SJSA1 (cell line): ENCODE measurements around the gene SSC4D. TPM values are rescaled to one million over a fixed set of nuclear protein-coding genes. Genes with fewer than 3 reads are reported as not detected.

ENCODE experiments used
- DNase-seq, 2 experiments: peaks; one replicate each; pipeline ENCODE4 v3.0.0-alpha.2; 2015 to 2020; ENCODE audit warnings: low spot score in 2 of 2, low read depth in 1 of 2
- H3K27ac ChIP-seq: fragments of 250-450 bp; sonication (Bioruptor Pico); 2 replicates; pipeline ENCODE4 v1.5.1; 2020; ENCODE audit warnings: mild to moderate bottlenecking, moderate library complexity
- H3K27me3 ChIP-seq: fragments of 250-450 bp; sonication (Bioruptor Pico); replicated peaks from 2 replicates; pipeline ENCODE4 v1.5.1; 2020; ENCODE audit warnings: mild to moderate bottlenecking, moderate library complexity
- H3K36me3 ChIP-seq: fragments of 250-450 bp; sonication (Bioruptor Pico); 2 replicates; pipeline ENCODE4 v1.5.1; 2020; ENCODE audit warnings: mild to moderate bottlenecking
- H3K4me1 ChIP-seq: fragments of 250-450 bp; sonication (Bioruptor Pico); replicated peaks from 2 replicates; pipeline ENCODE4 v1.6.1; 2021; ENCODE audit warnings: mild to moderate bottlenecking
- H3K4me3 ChIP-seq: fragments of 250-450 bp; sonication (Bioruptor Pico); 2 replicates; pipeline ENCODE4 v1.5.1; 2020; ENCODE audit warnings: mild to moderate bottlenecking
- H3K9me3 ChIP-seq: fragments of 250-450 bp; sonication (Bioruptor Pico); replicated peaks from 2 replicates; pipeline ENCODE4 v1.5.1; 2020; ENCODE audit warnings: mild to moderate bottlenecking
- total RNA-seq: library from RNA; depleted of rRNA; stranded (reverse); fragments of >200 nt; shearing (Covaris generic); gene quantifications from 2 replicates; pipeline ENCODE4 v1.2.3, GENCODE V29; 2014; rRNA removed

SSC4D gene
- total RNA-seq, 1 experiment from 2014 or later = 0.34 TPM

DNA sequence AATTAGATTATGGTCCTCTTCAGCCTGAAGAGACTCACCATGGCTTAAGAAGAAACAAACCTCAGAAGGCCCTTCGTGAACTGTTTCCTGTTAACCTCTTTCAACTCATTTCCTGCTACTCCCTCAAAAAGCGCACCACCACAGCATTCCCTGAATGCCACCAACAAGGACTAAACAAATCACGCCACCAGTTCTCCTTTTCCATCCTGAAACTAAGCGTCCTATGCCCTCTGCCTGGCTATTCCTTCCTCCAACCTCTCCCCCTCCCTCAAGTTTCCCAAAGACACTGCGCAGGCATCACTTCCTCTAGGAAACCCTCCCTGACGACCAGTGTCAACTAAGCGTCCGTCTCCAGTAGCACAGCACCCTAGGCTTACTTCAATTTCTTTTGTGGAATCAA is 62.7 kb downstream of the SSC4D start:
- Histone ChIP-seq H3K36me3 (peaks cover 93% of the 10 kb centered on the region), H3K27ac (no peak overlapping the region), H3K9me3 (no peaks in the 10 kb centered on the region)

DNA sequence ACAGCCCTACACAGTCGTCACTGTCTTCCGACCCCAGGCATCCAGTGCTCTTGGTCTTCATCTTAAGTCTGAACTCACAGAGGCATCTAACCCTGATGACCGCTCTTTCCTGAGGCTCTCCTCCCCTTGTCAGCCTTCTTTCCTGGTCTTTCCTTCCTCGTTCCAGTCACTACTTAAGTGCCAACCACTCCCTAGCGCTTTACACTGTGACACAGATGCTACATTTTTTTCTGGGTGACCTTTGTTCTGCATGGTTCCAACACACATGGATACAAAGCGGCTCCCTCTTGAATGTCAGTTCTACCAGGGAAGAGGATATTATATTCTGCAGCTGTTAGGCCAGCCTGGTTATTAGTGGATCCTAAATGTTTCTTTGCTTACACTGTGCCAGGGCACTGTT is 63.4 kb downstream of the SSC4D start:
- Histone ChIP-seq H3K4me3 (no peak overlapping the region), H3K9me3 (no peaks in the 10 kb centered on the region), H3K27ac (no peak overlapping the region), H3K27me3 (no peaks in the 10 kb centered on the region), H3K36me3 (peaks cover 92% of the 10 kb centered on the region), H3K4me1 (peaks cover 7% of the 10 kb centered on the region)
- no peak for DNase-seq

More for the DNA sequence above, 62.7 kb downstream of the SSC4D start:
- H3K4me3 ChIP-seq = no peak overlapping the region
- peaks cover 1% of the 10 kb centered on the region; the same call in 1 of the 2 replicates for H3K4me1 ChIP-seq
- H3K27me3 ChIP-seq = no peaks in the 10 kb centered on the region
- DNase-seq = no peak

DNA sequence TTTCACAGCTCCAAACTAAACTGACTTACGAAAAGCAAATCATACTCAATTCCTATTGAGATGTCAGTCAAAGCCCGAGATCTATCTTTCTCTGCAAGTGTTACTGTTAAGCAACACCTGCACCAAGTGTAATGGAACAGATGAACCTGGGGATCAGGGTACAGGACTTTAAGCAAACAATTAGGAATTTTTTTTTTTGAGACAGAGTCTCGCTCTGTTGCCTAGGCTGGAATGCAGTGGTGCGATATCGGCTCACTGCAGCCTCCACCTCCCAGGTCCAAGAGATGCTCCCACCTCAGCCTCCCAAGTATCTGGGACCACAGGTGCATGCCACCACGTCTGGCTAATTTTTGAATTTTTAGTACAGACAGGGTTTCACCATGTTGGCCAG is 65.6 kb downstream of the SSC4D start:
- no peaks in the 10 kb centered on the region for H3K27me3 ChIP-seq
- no peaks in the 10 kb centered on the region for H3K9me3 ChIP-seq
- no peak overlapping the region for H3K27ac ChIP-seq
- H3K4me3 ChIP-seq = no peak overlapping the region
- H3K4me1 ChIP-seq = peaks cover 24% of the 10 kb centered on the region
- DNase-seq = no peak
- peaks cover 88% of the 10 kb centered on the region for H3K36me3 ChIP-seq

DNA sequence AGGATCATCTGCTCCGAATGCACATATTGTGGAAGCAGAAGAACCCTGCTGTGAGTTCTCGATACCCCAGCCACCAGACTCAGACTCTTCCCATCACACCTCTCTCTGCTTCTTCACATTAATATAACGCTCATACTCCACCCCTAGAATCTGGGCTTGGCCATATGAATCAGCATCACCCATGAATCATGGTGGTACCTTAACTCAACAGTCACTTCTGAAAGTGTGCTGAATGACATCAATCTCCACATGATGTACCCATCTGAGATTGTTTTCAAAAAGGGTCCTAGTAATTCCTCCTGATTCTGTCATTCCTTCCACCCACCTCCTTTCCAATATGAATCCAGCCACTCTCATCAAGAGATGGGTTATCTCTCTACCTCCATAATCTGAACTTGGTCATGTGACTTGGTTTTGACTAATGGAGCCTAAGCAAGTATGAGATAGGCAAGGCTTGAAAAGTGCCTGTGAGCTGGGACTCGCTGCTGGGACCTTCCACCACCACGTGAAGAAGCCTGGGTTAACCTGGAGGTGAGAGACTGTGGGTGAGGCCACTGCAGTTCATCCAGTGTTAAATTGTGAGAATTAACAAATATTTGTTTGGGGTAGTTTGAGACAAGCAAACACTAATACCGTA is 66.1 kb downstream of the SSC4D start:
- H3K4me3 ChIP-seq = no peak overlapping the region
- no peak overlapping the region for H3K27ac ChIP-seq
- peaks cover 28% of the 10 kb centered on the region for H3K4me1 ChIP-seq
- H3K27me3 ChIP-seq = no peaks in the 10 kb centered on the region
- DNase-seq = no peak
- peaks cover 88% of the 10 kb centered on the region for H3K36me3 ChIP-seq
- no peaks in the 10 kb centered on the region for H3K9me3 ChIP-seq

DNA sequence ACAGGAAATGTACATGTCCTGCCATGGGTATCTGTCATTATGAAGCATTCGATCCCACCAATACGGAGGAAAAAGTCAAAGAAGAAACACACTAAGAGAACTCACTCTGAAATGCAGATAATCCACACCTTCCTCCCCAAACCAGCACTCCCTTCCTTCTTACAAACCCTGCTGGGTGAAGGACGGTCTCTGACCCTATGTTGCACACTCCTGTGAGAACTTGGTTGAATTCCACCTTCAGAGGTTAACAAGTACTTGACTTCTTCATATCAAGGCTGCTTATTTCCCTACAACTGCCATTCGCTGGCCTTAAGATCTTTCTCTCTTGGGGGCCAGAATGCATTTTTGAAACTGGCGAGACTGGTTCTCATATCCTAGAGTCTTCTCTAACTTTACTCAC is 67.3 kb downstream of the SSC4D start:
- Histone ChIP-seq H3K9me3 (no peaks in the 10 kb centered on the region), H3K4me1 (peaks cover 28% of the 10 kb centered on the region), H3K27me3 (no peaks in the 10 kb centered on the region), H3K4me3 (no peak overlapping the region), H3K36me3 (peaks cover 86% of the 10 kb centered on the region), H3K27ac (no peak overlapping the region)
- DNase-seq = no peak

DNA sequence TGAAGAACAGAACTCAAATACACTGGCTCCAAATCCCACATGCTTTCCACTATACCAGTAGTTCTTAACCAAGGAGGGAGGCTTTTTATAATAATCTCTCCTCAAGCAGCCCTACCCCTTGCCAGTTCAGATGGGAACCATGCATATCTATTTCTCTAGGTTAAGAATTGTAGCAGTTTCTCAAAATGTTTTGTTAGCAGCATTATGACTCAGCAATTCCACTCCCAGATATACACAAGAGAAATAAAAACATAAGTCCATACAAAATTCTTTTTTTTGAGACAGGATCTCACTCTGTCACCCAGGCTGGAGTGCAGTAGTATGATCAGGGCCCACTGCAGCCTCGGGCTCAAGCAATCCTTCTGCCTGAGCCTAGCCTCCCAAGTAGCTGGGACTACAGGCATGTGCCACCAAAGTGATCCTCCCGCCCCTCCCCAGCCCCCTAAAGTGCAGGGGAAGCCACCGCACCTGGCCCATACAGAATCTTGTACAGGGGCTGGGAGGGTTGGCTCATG is 68.8 kb downstream of the SSC4D start:
- Histone ChIP-seq H3K4me1 (peaks cover 28% of the 10 kb centered on the region), H3K36me3 (peaks cover 82% of the 10 kb centered on the region), H3K4me3 (no peak overlapping the region), H3K27me3 (no peaks in the 10 kb centered on the region), H3K9me3 (no peaks in the 10 kb centered on the region), H3K27ac (peak overlapping the region; percentile 50)
- DNase-seq = peak in 1 of 2 experiments; percentile 46

Other genes with a start within 250 kb of the SSC4D start
- gene SRRM3, start 207.8 kb downstream of the SSC4D start, total RNA-seq = 0.24 TPM in 1 of 2 replicates, not detected in the other
- 119 and 221 TPM in 2 replicates for gene HSPB1, start 107.0 kb downstream of the SSC4D start, total RNA-seq
- 67.0 and 76.1 TPM in 2 replicates for gene YWHAG, start 50.7 kb downstream of the SSC4D start, total RNA-seq
- gene ZP3, start 15.3 kb upstream of the SSC4D start, total RNA-seq = 0.58 and 3.7 TPM in 2 replicates
- gene DTX2, start 52.0 kb upstream of the SSC4D start, total RNA-seq = 8.2 and 17.5 TPM in 2 replicates
- 0.11 TPM in 1 of 2 replicates, not detected in the other for gene UPK3B, start 100.9 kb upstream of the SSC4D start, total RNA-seq
- gene SPDYE16, start 133.6 kb upstream of the SSC4D start, total RNA-seq = not detected in 2 replicates
- gene POMZP3, start 217.6 kb upstream of the SSC4D start, total RNA-seq = 8.5 and 9.1 TPM in 2 replicates